GM12878 (cell line): ENCODE data around the gene EXD3.

Experiments used
- BMI1 ChIP-seq: fragments of 450-650 bp; IDR thresholded peaks from 2 replicates; pipeline ENCODE4 v1.6.1; 2016; ENCODE audit warnings: mild to moderate bottlenecking, moderate library complexity, borderline replicate concordance
- TF ChIP-seq, protein P1 (sequence below), 3 experiments: IDR thresholded peaks in 2 of 3; conservative IDR thresholded peaks in 1 of 3; 2 replicates each; pipeline ENCODE4 v1.5.1; 2011; ENCODE audit warnings: low read depth in 3 of 3, low read length in 3 of 3, mild to moderate bottlenecking in 3 of 3, control low read depth in 2 of 3, moderate library complexity in 2 of 3, inconsistent platforms in 1 of 3, mixed read lengths in 1 of 3; ENCODE audit not compliant: control insufficient read depth in 2 of 3, insufficient read depth in 1 of 3; ENCODE audit errors: extremely low read depth in 1 of 3

GRCh38 chr9:137387114-137387890 lies 35.7 kb downstream of the EXD3 start:
- TF ChIP-seq, protein P1, sequence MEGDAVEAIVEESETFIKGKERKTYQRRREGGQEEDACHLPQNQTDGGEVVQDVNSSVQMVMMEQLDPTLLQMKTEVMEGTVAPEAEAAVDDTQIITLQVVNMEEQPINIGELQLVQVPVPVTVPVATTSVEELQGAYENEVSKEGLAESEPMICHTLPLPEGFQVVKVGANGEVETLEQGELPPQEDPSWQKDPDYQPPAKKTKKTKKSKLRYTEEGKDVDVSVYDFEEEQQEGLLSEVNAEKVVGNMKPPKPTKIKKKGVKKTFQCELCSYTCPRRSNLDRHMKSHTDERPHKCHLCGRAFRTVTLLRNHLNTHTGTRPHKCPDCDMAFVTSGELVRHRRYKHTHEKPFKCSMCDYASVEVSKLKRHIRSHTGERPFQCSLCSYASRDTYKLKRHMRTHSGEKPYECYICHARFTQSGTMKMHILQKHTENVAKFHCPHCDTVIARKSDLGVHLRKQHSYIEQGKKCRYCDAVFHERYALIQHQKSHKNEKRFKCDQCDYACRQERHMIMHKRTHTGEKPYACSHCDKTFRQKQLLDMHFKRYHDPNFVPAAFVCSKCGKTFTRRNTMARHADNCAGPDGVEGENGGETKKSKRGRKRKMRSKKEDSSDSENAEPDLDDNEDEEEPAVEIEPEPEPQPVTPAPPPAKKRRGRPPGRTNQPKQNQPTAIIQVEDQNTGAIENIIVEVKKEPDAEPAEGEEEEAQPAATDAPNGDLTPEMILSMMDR (IDR thresholded peaks at IDR 0.05 in 2 of 3, conservative IDR thresholded peaks at IDR 0.05 in 1 of 3; ENCODE audit: control insufficient read depth in 2 of 3, extremely low read depth in 1 of 3, insufficient read depth in 1 of 3, low read depth in 3 of 3, low read length in 3 of 3): no peak
- no peak for TF ChIP-seq BMI1
